ENCODE data around the gene RMRP.

- TF ChIP-seq CTCF (conservative IDR thresholded peaks at IDR 0.05; ENCODE audit: low read depth, low read length) (no peak), EZH2phosphoT487 (IDR thresholded peaks at IDR 0.05; ENCODE audit: borderline replicate concordance, low read length) (no peak), EZH2 (IDR thresholded peaks at IDR 0.05; ENCODE audit: low read length, unreplicated experiment) (no peak)
Measured at GRCh38 chr9:35619800-35620158, 38.0 kb downstream of the RMRP start.
